RWPE1 (cell line): ENCODE results near the gene VMO1.
A peak's percentile ranks its signal among the peaks of the same experiment; 100 is the strongest.

Source experiments
- CTCF ChIA-PET: fragments of 350-600 bp; sonication (Branson Sonifier 250); formaldehyde crosslinking; extraction: SDS; loops from one replicate; lab custom pipeline; 2021; lab: Yijun Ruan, JAX
- POLR2A ChIA-PET: fragments of 400-600 bp; formaldehyde crosslinking; extraction: SDS; loops from one replicate; lab custom pipeline; 2020; ENCODE audit warnings: antibody characterized with exemption; ENCODE audit not compliant: low non-redundant PET; lab: Yijun Ruan, JAX
- DNase-seq: peaks from one replicate; pipeline ENCODE4 v3.0.0; 2012; ENCODE audit warnings: low spot score
- H3K27ac ChIP-seq: fragments of 450-650 bp; 2 replicates; pipeline ENCODE4 v1.5.1; 2017
- TF ChIP-seq, protein P1 (sequence below): fragments of 450-650 bp; conservative IDR thresholded peaks from 2 replicates; pipeline ENCODE4 v1.5.1; 2017; ENCODE audit warnings: low read depth, mild to moderate bottlenecking

Gene VMO1

DNA sequence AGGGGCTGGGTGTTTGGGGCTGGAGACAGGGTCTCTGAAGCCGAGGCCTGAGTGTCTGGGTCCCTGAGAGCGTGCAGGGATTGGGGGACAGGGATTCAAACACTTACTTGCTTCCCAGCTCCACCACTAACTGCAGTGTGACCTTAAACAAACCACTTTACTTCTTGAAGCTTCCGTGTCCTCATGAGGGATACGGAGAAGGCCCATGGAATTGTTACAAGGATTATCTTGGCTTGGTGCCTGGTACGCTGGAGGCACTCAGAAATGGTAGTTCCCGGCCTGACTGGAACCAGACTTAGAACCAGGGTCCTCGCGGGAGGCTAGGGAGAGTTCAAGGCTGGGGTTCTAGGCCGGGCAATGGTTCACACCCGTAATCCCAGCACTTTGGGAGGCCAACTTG, 43.5 kb downstream of the VMO1 start:
- POLR2A ChIA-PET, result no interaction called here
- TF ChIP-seq, protein P1, sequence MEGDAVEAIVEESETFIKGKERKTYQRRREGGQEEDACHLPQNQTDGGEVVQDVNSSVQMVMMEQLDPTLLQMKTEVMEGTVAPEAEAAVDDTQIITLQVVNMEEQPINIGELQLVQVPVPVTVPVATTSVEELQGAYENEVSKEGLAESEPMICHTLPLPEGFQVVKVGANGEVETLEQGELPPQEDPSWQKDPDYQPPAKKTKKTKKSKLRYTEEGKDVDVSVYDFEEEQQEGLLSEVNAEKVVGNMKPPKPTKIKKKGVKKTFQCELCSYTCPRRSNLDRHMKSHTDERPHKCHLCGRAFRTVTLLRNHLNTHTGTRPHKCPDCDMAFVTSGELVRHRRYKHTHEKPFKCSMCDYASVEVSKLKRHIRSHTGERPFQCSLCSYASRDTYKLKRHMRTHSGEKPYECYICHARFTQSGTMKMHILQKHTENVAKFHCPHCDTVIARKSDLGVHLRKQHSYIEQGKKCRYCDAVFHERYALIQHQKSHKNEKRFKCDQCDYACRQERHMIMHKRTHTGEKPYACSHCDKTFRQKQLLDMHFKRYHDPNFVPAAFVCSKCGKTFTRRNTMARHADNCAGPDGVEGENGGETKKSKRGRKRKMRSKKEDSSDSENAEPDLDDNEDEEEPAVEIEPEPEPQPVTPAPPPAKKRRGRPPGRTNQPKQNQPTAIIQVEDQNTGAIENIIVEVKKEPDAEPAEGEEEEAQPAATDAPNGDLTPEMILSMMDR, result no peak
- no peak overlapping the region for H3K27ac ChIP-seq
- no peak for DNase-seq
- CTCF ChIA-PET, result no interaction called here

DNA sequence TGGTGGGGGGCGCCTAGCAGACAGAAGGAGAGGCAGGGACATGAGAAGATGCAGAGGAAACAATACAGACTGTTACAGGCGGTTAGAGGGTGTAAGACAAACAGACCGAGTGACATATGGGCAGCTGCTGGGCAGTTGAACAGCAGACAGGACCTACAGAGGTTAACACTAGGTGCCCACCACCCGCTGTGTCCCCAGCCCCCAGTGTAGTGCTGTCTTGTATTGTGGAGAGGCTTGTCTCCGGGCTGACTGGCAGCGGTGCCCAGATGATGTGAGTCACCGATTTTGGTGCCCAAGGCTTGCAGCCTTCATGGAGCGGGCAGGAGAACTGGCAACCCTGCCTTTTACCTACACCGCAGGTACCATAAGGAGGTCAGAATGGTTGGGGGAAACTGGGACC, 44.0 kb downstream of the VMO1 start:
- CTCF ChIA-PET, result interaction anchor here (1.2 kb wide), 1 partner anchor 47 kb away, joined by 3 read pairs; no protein-coding TSS in a partner anchor
- POLR2A ChIA-PET, result no interaction called here
- TF ChIP-seq, protein P1, result no peak
- H3K27ac ChIP-seq, result no peak overlapping the region
- DNase-seq, result no peak

DNA sequence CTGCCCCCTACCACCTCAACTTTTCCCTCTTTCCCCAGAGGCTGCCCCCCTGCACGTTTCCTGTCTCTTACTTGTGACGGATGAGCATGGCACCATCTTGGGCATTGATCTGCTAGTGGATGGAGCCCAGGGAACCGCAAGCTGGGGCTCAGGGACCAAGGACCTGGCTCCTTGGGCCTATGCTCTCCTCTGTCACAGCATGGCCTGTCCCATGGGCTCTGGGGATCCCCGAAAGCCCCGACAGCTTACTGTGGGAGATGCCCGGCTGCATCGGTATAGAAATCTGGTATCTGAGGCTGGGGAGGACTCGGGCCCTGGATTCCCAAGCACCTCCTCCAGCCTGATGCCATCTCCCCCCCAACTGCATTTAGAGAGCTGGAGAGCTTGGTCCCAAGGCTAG, 44.6 kb downstream of the VMO1 start:
- TF ChIP-seq, protein P1, result no peak
- no peak for DNase-seq
- CTCF ChIA-PET, result interaction anchor here (1.1 to 1.2 kb wide), 2 partner anchors 10 to 48 kb away, joined by 3 read pairs; no protein-coding TSS in a partner anchor
- POLR2A ChIA-PET, result interaction anchor here (0.6 kb wide), 1 partner anchor 160 kb away, joined by 6 read pairs; no protein-coding TSS in a partner anchor
- H3K27ac ChIP-seq, result no peak overlapping the region

DNA sequence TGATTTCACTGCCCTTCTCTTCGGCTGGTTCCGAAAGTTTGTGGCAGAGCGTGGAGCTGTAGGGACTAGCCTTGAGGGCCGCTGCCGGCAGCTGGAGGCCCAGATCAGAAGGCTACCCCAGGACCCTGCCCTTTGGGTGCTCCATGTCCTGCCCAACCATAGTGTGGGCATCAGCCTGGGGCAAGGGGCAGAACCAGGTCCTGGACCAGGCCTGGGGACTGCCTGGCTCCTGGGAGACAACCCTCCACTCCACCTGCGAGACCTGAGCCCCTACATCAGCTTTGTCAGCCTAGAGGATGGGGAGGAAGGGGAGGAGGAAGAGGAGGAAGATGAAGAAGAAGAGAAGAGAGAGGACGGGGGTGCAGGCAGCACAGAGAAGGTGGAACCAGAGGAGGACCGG, 45.6 kb downstream of the VMO1 start:
- TF ChIP-seq, protein P1, result no peak
- no peak for DNase-seq
- ChIA-PET POLR2A (interaction anchor here (0.6 kb wide), 1 partner anchor 16 kb away, joined by 17 read pairs; no protein-coding TSS in a partner anchor), CTCF (interaction anchor here (1.1 kb wide), 1 partner anchor 9 kb away, joined by 3 read pairs; no protein-coding TSS in a partner anchor)
- H3K27ac ChIP-seq, result no peak overlapping the region

DNA sequence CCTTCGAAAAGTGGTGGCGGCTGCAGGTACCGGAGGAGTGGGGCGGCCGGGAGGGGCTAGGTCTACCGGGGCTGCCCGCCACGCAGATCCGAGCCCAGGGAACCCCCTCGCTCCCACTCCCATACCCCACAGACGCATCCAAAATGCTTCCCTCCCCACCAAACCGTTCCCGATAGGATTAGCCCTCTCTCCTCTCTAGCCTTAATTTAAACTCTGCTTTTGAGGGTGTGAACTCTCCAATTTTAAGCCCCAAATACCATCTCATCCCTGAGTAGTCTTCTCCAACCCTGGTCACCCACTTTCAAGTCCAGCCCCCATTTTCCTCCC, 46.2 kb downstream of the VMO1 start:
- DNase-seq, result no peak
- H3K27ac ChIP-seq, result no peak overlapping the region
- ChIA-PET POLR2A (interaction anchor here (0.6 kb wide), 1 partner anchor 16 kb away, joined by 17 read pairs; no protein-coding TSS in a partner anchor), CTCF (no interaction called here)
- TF ChIP-seq, protein P1, result no peak

DNA sequence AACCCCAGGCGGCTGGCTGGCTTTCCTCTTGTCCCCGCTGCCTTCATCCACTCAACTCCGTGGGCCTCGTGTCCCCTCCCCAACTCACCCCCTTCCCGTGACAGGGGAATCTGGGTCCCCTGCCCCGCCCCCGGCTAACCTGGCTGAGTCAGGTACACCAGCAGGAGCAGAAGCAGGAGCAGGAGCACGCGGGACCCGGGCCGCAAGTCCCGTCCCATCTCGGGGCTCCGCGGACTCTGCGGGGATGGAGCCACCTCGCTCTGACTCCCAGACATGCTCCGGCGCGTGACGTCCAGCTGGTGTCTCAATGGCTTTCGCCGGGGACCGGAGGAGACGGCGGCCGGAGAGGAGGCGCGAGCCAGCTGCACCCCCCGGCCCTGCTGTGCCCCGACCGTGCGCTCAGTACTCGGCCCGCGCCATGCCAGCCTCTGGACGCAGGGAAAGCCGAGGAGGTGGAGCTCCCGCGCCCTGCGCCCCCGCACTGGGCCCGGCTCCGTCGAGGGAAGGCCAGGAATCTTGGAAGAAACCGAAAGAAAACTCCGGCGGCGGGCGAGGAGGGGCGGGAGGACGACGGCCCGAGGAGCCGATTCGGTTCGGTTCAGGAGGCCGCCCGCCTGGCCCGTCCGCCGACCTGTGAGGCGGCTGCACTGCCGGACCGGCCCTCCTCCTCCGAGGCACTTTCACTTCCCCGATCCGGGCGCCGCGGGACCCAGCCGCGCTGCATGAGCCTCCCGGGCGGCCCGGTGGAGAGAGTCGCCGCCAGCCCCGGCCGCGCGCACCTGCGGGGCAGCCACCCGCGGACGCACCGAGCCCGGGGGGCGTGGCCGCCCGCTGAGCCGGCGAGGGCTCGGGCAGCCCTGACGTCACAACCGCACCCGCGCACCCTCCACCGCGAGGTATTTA, 46.8 kb downstream of the VMO1 start, which contains the start of the genes CXCL16 and ZMYND15:
TSS of gene CXCL16 (minus strand) at position 807 of the 903 bp plus-strand sequence. CDS start at position 218, 589 bp downstream.
TSS of gene ZMYND15 (plus strand) at position 712 of the 903 bp plus-strand sequence. CDS start 716 bp downstream, outside the sequence.
- peak; percentile 72 for DNase-seq
- no peak within 1 kb of the TSS for H3K27ac ChIP-seq
- CTCF ChIA-PET, result interaction anchor here (0.7 to 1.1 kb wide), 4 partner anchors 25 to 55 kb away, joined by 3 to 4 read pairs (median 3); partner anchors contain the start of gene ARRB2
- TF ChIP-seq, protein P1, result no peak
- POLR2A ChIA-PET, result no interaction called here
